GM21528 (cell line): ENCODE measurements around the gene TMEM150B.

Experiments used
- ATAC-seq: cut with Tn5 transposase; IDR thresholded peaks from one replicate; pipeline ENCODE4 v1.9.1; 2021; ENCODE audit warnings: mild to moderate bottlenecking, moderate library complexity; ENCODE audit not compliant: unreplicated experiment, low FRiP score

Gene TMEM150B

GRCh38 chr19:55309448-55309847 lies 15.7 kb downstream of the TMEM150B start:
- no peak for ATAC-seq

- ATAC-seq = no peak
Observed at GRCh38 chr19:55308281-55308680, 16.9 kb downstream of the TMEM150B start.

- ATAC-seq = no peak
Observed at GRCh38 chr19:55306712-55307111, 18.4 kb downstream of the TMEM150B start.

- ATAC-seq = no peak
Observed at GRCh38 chr19:55305983-55306562, 19.1 kb downstream of the TMEM150B start.

- ATAC-seq = no peak
Observed at GRCh38 chr19:55305491-55305890, 19.6 kb downstream of the TMEM150B start.

GRCh38 chr19:55304980-55305379 lies 20.2 kb downstream of the TMEM150B start:
- ATAC-seq = no peak

GRCh38 chr19:55304279-55304978 lies 20.7 kb downstream of the TMEM150B start:
- ATAC-seq = no peak

GRCh38 chr19:55303477-55303876 lies 21.7 kb downstream of the TMEM150B start:
- ATAC-seq = no peak

- no peak for ATAC-seq
Observed at GRCh38 chr19:55302318-55302703, 22.8 kb downstream of the TMEM150B start.

- ATAC-seq = no peak
Observed at GRCh38 chr19:55301459-55302317, 23.5 kb downstream of the TMEM150B start.

GRCh38 chr19:55300886-55301458 lies 24.2 kb downstream of the TMEM150B start:
- no peak for ATAC-seq

- ATAC-seq = no peak
Observed at GRCh38 chr19:55299991-55300390, 25.1 kb downstream of the TMEM150B start.

- ATAC-seq = no peak
Observed at GRCh38 chr19:55297267-55297666, 27.9 kb downstream of the TMEM150B start.

GRCh38 chr19:55289117-55289796 lies 35.9 kb downstream of the TMEM150B start:
- no peak for ATAC-seq

- ATAC-seq = no peak
Observed at GRCh38 chr19:55287361-55288079, 37.6 kb downstream of the TMEM150B start.

GRCh38 chr19:55285229-55285890 lies 39.8 kb downstream of the TMEM150B start:
- ATAC-seq = no peak

- ATAC-seq = no peak
Observed at GRCh38 chr19:55284405-55285058, 40.6 kb downstream of the TMEM150B start.

GRCh38 chr19:55283548-55284377 lies 41.4 kb downstream of the TMEM150B start, which contains the start of gene BRSK1:
BRSK1 (plus strand) TSS chr19:55283997; CDS start chr19:55284443, 446 bp downstream.
- no peak for ATAC-seq
